ENCODE measurements around the gene ACTBL2.
"Not testable (repeated sequence)": the region's sequence is repeated elsewhere in the genome, so short reads cannot be mapped to it uniquely, and the experiment has no call there.

ACTBL2 gene

DNA sequence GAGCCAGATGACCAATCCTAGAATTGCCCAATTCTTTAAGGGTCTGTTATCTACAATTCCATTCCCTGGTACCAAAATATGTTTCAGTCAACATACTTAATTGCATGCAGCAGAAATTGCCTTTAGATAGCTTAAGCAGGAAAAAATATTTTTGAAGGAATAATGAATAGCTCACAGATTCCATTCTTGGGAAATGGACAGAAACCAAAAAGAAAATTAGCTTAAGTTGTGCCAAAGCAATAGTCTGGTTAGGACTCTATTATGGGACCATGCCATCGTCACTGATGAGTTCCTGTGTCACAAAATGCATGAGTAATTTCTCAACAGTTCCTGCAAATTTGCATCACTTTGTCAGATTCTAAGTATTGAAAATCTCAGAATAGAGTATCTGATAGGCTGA is 12.3 kb downstream of the ACTBL2 start:
- no peak for TF ChIP-seq POLR2AphosphoS5 (IDR thresholded peaks at IDR 0.05; ENCODE audit: low read depth, low read length)
- no peak for FAIRE-seq
- DNase-seq (ENCODE audit: insufficient read length, low spot score), result no peak

DNA sequence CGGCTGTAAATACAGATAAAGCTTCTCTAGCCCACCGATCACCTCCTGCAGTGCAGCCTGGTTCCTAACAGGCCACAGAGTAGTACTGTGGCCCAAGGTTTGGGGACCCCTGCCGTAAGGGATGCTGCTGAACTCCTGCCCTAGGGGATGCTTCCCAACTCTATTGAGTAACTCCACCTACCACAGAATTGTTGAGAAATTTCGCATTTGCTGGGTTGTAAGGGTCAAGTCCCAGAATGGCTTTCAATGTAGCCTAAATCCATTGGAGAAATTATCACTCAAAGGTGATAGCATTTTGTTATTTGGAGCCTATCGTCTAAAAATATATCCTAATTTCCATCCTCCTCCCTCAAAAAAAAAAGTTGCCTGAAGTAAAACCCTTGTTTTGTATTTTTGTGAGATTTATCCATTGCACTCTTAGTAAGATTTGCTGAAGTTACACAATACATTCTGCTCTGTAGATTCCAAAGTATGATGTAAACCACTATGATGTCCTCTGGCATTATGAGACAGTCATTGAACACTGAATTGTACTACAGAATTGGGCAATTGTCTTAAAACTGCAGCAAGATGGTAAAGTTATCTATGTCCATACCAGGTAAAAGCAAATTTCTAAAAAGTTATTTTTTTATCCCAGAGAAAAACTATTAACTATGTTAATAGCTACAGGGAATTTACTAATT is 14.0 kb downstream of the ACTBL2 start:
- DNase-seq (ENCODE audit: insufficient read length, low spot score), result no peak
- TF ChIP-seq SPI1 (IDR thresholded peaks at IDR 0.05; ENCODE audit: low read depth, low read length), result no peak
- TF ChIP-seq POLR2AphosphoS5 (IDR thresholded peaks at IDR 0.05; ENCODE audit: low read depth, low read length), result no peak
- no peak for TF ChIP-seq PAX5 (IDR thresholded peaks at IDR 0.05; ENCODE audit: insufficient read depth, low read length, severe bottlenecking)
- TF ChIP-seq POU2F2 (IDR thresholded peaks at IDR 0.05; ENCODE audit: low read depth, low read length), result no peak
- TF ChIP-seq TAF1 (IDR thresholded peaks at IDR 0.05; ENCODE audit: low read depth, low read length), result no peak
- no peak for TF ChIP-seq POLR2A (IDR thresholded peaks at IDR 0.05; ENCODE audit: low read depth, low read length)
- no peak for FAIRE-seq

DNA sequence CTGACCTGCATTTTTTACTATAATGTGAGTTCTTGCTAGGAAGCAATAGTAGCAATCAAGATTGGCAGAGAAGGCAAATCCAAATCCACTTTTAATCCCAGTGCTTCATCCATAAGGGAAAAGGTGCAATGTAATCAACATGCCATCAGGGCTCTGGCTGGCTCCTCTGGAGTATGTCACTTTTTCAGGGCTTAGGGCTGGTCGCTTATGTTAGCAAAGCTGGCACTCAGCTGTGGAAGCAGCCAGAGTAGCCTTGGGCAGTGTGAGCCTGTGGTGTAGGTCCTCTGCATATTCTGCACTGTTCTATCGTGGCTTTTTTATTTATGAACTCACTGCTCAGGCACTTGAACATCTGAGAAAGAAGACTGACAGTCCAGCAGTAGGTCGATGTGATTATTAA is 16.1 kb downstream of the ACTBL2 start:
- no peak for TF ChIP-seq POLR2AphosphoS5 (IDR thresholded peaks at IDR 0.05; ENCODE audit: low read depth, low read length)
- no peak for TF ChIP-seq TAF1 (IDR thresholded peaks at IDR 0.05; ENCODE audit: low read depth, low read length)
- no peak for DNase-seq (ENCODE audit: insufficient read length, low spot score)
- no peak for FAIRE-seq

DNA sequence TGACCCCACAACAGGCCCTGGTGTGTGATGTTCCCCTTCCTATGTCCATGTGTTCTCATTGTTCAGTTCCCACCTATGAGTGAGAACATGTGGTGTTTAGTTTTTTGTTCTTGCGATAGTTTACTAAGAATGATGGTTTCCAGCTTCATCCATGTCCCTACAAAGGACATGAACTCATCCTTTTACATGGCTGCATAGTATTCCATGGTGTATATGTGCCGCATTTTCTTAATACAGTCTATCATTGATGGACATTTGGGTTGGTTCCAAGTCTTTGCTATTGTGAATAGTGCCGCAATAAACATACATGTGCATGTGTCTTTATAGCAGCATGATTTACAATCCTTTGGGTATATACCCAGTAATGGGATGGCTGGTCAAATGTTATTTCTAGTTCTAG is 22.6 kb downstream of the ACTBL2 start:
- not testable (repeated sequence) for FAIRE-seq; DNase-seq (ENCODE audit: insufficient read length, low spot score)

DNA sequence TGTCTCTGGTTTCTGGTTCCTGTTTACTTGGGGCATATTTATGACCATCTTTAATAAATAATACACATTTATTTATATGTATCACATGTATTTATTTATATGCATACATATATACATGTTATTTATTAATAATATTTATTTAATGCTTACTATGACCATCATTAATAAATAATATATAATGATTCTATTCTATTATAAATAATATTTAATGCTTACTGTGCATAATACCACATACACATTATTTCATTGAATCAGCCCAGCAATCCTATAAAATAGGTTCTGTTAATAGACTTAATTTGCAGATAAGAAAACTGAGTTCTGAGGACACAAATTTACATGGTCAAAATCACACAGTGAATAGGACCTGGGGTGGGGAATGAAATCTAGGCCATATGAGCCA is 24.2 kb downstream of the ACTBL2 start:
- DNase-seq (ENCODE audit: insufficient read length, low spot score) (no peak), FAIRE-seq (no peak)
- TF ChIP-seq PAX5 (IDR thresholded peaks at IDR 0.05; ENCODE audit: insufficient read depth, low read length, severe bottlenecking), result no peak
- TF ChIP-seq TAF1 (IDR thresholded peaks at IDR 0.05; ENCODE audit: low read depth, low read length), result no peak
- no peak for TF ChIP-seq SPI1 (IDR thresholded peaks at IDR 0.05; ENCODE audit: low read depth, low read length)
- TF ChIP-seq POLR2A (IDR thresholded peaks at IDR 0.05; ENCODE audit: low read depth, low read length), result no peak
- no peak for TF ChIP-seq POLR2AphosphoS5 (IDR thresholded peaks at IDR 0.05; ENCODE audit: low read depth, low read length)
- TF ChIP-seq POU2F2 (IDR thresholded peaks at IDR 0.05; ENCODE audit: low read depth, low read length), result no peak

DNA sequence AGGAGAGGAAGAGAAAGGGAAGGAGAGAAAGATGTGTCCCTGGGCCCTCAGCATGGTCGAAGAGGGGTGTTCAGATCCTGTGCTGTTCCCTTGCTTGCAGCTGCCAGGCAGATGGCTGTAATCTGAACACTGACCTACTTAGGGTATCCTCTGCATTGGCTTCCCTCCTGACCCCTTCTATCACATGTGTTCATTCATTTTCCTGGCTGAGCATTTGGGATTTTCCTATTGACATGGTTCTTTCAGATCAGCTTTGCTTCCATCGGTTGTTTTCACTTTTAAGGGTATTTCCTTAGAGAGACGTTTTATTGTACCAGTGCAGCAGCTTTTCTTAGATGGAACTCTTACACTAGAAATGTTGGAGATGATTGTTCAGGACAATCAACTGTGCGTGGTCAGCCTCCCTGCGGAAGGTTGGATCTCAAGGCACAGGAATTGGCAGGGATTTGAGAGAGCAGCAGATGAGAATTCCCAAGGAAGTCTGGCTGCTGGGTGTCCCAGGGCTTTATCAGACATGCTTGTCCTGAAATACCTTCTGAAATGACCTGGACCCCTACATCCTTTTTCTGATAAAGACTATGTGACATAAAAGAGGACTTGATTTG is 26.0 kb downstream of the ACTBL2 start:
- no peak for TF ChIP-seq POU2F2 (IDR thresholded peaks at IDR 0.05; ENCODE audit: low read depth, low read length)
- no peak for TF ChIP-seq POLR2A (IDR thresholded peaks at IDR 0.05; ENCODE audit: low read depth, low read length)
- no peak for DNase-seq (ENCODE audit: insufficient read length, low spot score)
- FAIRE-seq, result no peak

DNA sequence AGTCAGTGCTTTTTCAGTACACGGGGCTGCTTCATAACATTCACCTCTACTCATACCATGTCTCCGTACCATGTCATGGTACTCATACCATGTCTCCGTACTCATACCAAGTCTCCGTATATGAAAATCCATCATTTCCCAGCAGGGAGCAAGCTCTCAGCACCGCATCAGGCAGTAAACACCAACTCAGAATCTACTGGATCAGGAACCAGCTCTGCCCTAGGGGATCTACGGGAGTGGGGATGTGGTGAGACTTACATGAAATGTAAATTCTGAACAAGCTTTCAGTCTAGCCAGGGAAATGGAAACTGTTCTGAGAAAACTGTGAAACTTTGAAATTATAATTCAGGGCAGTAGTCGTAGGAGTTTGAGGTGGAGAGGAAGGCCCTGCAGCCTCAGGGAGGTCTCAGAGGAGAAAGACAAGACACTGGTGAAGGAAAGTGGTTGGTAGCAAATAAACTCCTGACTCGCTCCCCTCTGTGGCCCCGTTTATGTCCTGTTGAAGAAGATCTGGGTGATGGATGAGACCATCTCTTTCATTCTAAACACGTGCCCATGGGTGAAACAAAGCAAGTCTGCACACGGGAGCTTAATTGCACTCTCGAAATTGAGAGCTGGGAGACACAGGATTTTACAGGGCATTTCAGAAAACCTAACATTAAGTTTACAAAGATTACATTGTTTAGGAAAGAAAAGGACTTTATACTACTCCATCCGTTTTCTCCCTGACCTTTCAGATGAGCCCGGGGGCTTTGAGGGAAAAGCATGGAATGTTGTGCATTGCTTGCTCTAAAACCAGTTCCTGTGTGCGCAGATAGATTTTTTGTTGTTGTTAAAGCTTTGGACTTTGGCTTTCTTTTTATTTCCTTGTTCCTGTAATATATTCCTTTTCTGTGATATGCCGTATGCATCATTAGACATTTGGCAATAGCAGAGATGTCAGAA is 26.8 kb downstream of the ACTBL2 start:
- no peak for FAIRE-seq
- no peak for DNase-seq (ENCODE audit: insufficient read length, low spot score)
- no peak for TF ChIP-seq PAX5 (IDR thresholded peaks at IDR 0.05; ENCODE audit: insufficient read depth, low read length, severe bottlenecking)
- no peak for TF ChIP-seq TAF1 (IDR thresholded peaks at IDR 0.05; ENCODE audit: low read depth, low read length)
- TF ChIP-seq SPI1 (IDR thresholded peaks at IDR 0.05; ENCODE audit: low read depth, low read length), result no peak
- TF ChIP-seq POLR2AphosphoS5 (IDR thresholded peaks at IDR 0.05; ENCODE audit: low read depth, low read length), result no peak
- TF ChIP-seq POU2F2 (IDR thresholded peaks at IDR 0.05; ENCODE audit: low read depth, low read length), result no peak
- no peak for TF ChIP-seq POLR2A (IDR thresholded peaks at IDR 0.05; ENCODE audit: low read depth, low read length)

DNA sequence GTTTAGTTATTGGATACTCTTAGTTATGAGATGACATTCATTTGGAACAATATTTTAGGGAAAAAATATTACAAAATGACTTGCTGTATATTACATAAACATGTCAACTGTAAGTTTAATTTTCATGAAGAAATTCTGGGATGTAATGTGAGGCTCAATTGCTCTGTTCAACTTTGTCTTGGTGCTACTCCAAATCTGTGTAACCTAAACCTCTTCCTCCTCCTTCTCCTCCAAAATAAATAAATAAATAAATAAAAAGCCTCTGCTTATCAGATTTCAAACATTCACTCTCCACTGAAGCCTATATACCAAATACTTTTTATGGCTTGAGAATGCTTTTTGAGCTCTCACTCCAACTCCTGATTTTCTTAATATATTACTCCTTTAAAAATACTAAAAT is 27.7 kb downstream of the ACTBL2 start:
- DNase-seq (ENCODE audit: insufficient read length, low spot score) (no peak), FAIRE-seq (no peak)
- TF ChIP-seq POU2F2 (IDR thresholded peaks at IDR 0.05; ENCODE audit: low read depth, low read length), result no peak
- TF ChIP-seq TAF1 (IDR thresholded peaks at IDR 0.05; ENCODE audit: low read depth, low read length), result no peak
- TF ChIP-seq POLR2A (IDR thresholded peaks at IDR 0.05; ENCODE audit: low read depth, low read length), result no peak
- TF ChIP-seq POLR2AphosphoS5 (IDR thresholded peaks at IDR 0.05; ENCODE audit: low read depth, low read length), result no peak
- no peak for TF ChIP-seq PAX5 (IDR thresholded peaks at IDR 0.05; ENCODE audit: insufficient read depth, low read length, severe bottlenecking)

DNA sequence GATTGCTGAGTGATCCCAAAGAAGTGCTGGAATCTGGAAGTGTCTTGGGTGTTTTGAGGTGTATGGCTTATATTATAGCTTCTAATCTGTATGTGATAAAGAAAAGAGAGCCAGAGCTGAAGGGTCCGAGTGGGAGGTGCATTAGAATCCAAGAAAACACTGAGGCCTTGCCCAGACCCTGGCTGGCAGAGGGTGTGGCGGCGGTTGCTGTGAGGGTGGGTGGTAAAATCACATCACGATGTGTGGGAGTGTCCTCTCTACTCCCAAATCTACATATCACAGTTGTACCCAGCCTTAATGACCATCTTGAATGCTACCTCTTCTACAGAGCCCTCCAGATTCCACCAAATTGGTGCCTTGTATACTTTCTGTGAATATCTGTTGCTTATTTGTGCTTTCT is 28.9 kb downstream of the ACTBL2 start:
- FAIRE-seq (no peak), DNase-seq (ENCODE audit: insufficient read length, low spot score) (no peak)
- TF ChIP-seq SPI1 (IDR thresholded peaks at IDR 0.05; ENCODE audit: low read depth, low read length), result no peak
- TF ChIP-seq POU2F2 (IDR thresholded peaks at IDR 0.05; ENCODE audit: low read depth, low read length), result no peak
- TF ChIP-seq PAX5 (IDR thresholded peaks at IDR 0.05; ENCODE audit: insufficient read depth, low read length, severe bottlenecking), result no peak
- no peak for TF ChIP-seq POLR2A (IDR thresholded peaks at IDR 0.05; ENCODE audit: low read depth, low read length)
- TF ChIP-seq TAF1 (IDR thresholded peaks at IDR 0.05; ENCODE audit: low read depth, low read length), result no peak
- TF ChIP-seq POLR2AphosphoS5 (IDR thresholded peaks at IDR 0.05; ENCODE audit: low read depth, low read length), result no peak

DNA sequence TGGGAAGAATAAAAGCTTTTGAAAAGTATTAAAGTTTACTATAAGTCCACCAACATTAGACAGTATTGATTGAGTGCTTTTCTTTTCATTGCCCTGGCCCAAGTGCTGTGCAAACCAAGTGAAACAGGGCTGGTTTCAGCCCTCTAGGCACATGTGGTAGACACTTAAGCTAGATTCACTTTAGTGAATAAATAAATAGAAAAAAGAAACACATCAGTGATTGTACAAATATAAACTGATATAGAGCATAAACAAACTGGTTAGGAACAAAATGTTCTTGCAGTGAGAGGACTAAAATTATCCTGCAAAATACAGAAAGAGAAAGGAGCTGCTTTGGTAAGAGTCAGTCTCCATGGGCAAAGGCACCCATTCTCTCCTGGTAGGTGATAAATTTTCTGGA is 29.7 kb downstream of the ACTBL2 start:
- TF ChIP-seq TAF1 (IDR thresholded peaks at IDR 0.05; ENCODE audit: low read depth, low read length) (no peak), SPI1 (IDR thresholded peaks at IDR 0.05; ENCODE audit: low read depth, low read length) (no peak), POU2F2 (IDR thresholded peaks at IDR 0.05; ENCODE audit: low read depth, low read length) (no peak), POLR2AphosphoS5 (IDR thresholded peaks at IDR 0.05; ENCODE audit: low read depth, low read length) (no peak), POLR2A (IDR thresholded peaks at IDR 0.05; ENCODE audit: low read depth, low read length) (no peak), PAX5 (IDR thresholded peaks at IDR 0.05; ENCODE audit: insufficient read depth, low read length, severe bottlenecking) (no peak)
- DNase-seq (ENCODE audit: insufficient read length, low spot score), result no peak
- no peak for FAIRE-seq
